COLO829 (cell line): ENCODE measurements around the gene SYT13.

ENCODE experiments used
- DNase-seq: peaks from one replicate; pipeline ENCODE4 v3.0.0; 2012; ENCODE audit warnings: low spot score

SYT13 gene

GRCh38 chr11:45218705-45219104, 67.4 kb downstream of the SYT13 start:
- DNase-seq: no peak

GRCh38 chr11:45217991-45218390, 68.2 kb downstream of the SYT13 start:
- no peak for DNase-seq

- DNase-seq: no peak
These were observed 69.2 kb downstream of the SYT13 start for GRCh38 chr11:45216901-45217300.

- no peak for DNase-seq
These were observed 70.1 kb downstream of the SYT13 start for GRCh38 chr11:45216031-45216430.

GRCh38 chr11:45215098-45215865, 70.9 kb downstream of the SYT13 start:
- no peak for DNase-seq

GRCh38 chr11:45213717-45214116, 72.4 kb downstream of the SYT13 start:
- no peak for DNase-seq

- no peak for DNase-seq
These were observed 72.8 kb downstream of the SYT13 start for GRCh38 chr11:45213316-45213665.

GRCh38 chr11:45212566-45213315, 73.4 kb downstream of the SYT13 start:
- no peak for DNase-seq

- DNase-seq: no peak
These were observed 74.4 kb downstream of the SYT13 start for GRCh38 chr11:45211732-45212131.

- no peak for DNase-seq
These were observed 75.3 kb downstream of the SYT13 start for GRCh38 chr11:45210846-45211245.

- DNase-seq: no peak
These were observed 76.0 kb downstream of the SYT13 start for GRCh38 chr11:45209891-45210699.

- DNase-seq: no peak
These were observed 76.9 kb downstream of the SYT13 start for GRCh38 chr11:45209000-45209879.

GRCh38 chr11:45208135-45208534, 78.0 kb downstream of the SYT13 start:
- no peak for DNase-seq

- no peak for DNase-seq
These were observed 80.2 kb downstream of the SYT13 start for GRCh38 chr11:45205978-45206377.

- no peak for DNase-seq
These were observed 81.4 kb downstream of the SYT13 start for GRCh38 chr11:45204761-45205160.

GRCh38 chr11:45193695-45194094, 92.4 kb downstream of the SYT13 start:
- DNase-seq: no peak
